Skeletal muscle satellite cell (primary cell): Measurements from ENCODE around the gene SH2D7.

Experiments
- H3K27me3 ChIP-seq: 2 replicates; pipeline ENCODE4 v1.7.0; 2013; ENCODE audit warnings: low read length; ENCODE audit not compliant: control insufficient read depth, insufficient read depth
- H3K36me3 ChIP-seq: 2 replicates; pipeline ENCODE4 v1.7.0; 2013; ENCODE audit warnings: mild to moderate bottlenecking, control low read depth, low read length; ENCODE audit not compliant: insufficient read depth
- H3K4me1 ChIP-seq: 2 replicates; pipeline ENCODE4 v1.7.0; 2013; ENCODE audit warnings: low read length; ENCODE audit not compliant: control insufficient read depth, insufficient read depth
- H3K4me2 ChIP-seq: 2 replicates; pipeline ENCODE4 v1.7.0; 2013; ENCODE audit warnings: mild to moderate bottlenecking, low read length
- H3K4me3 ChIP-seq: 2 replicates; pipeline ENCODE4 v1.7.0; 2013; ENCODE audit warnings: low read length
- H3K9ac ChIP-seq: 2 replicates; pipeline ENCODE4 v1.7.0; 2013; ENCODE audit warnings: mild to moderate bottlenecking, low read depth, low read length, moderate library complexity
- H3K9me3 ChIP-seq: replicated peaks from 2 replicates; pipeline ENCODE4 v1.7.0; 2013; ENCODE audit warnings: mild to moderate bottlenecking, control low read depth, low read length

Gene SH2D7

GRCh38 chr15:78082743-78083110 lies 9.6 kb upstream of the SH2D7 start:
- Histone ChIP-seq H3K36me3 (no peaks in the 10 kb centered on the region), H3K27me3 (no peaks in the 10 kb centered on the region), H3K4me2 (no peak overlapping the region), H3K4me1 (peaks cover 4% of the 10 kb centered on the region), H3K9ac (no peak overlapping the region), H3K9me3 (no peaks in the 10 kb centered on the region), H3K4me3 (no peak overlapping the region)

- Histone ChIP-seq H3K36me3 (no peaks in the 10 kb centered on the region), H3K4me1 (no peaks in the 10 kb centered on the region), H3K4me2 (no peak overlapping the region), H3K9ac (no peak overlapping the region), H3K4me3 (no peak overlapping the region), H3K9me3 (no peaks in the 10 kb centered on the region), H3K27me3 (no peaks in the 10 kb centered on the region)
These were observed 9.2 kb upstream of the SH2D7 start for GRCh38 chr15:78083186-78083585.

- Histone ChIP-seq H3K27me3 (no peaks in the 10 kb centered on the region), H3K4me2 (no peak overlapping the region), H3K4me3 (no peak overlapping the region), H3K4me1 (no peaks in the 10 kb centered on the region), H3K9ac (no peak overlapping the region), H3K36me3 (no peaks in the 10 kb centered on the region), H3K9me3 (no peaks in the 10 kb centered on the region)
These were observed 8.5 kb upstream of the SH2D7 start for GRCh38 chr15:78083687-78084448.

GRCh38 chr15:78084449-78084750 lies 8.0 kb upstream of the SH2D7 start:
- no peaks in the 10 kb centered on the region for H3K4me1 ChIP-seq
- no peaks in the 10 kb centered on the region for H3K9me3 ChIP-seq
- H3K27me3 ChIP-seq, result no peaks in the 10 kb centered on the region
- H3K4me2 ChIP-seq, result no peak overlapping the region
- no peak overlapping the region for H3K9ac ChIP-seq
- H3K4me3 ChIP-seq, result no peak overlapping the region
- no peaks in the 10 kb centered on the region for H3K36me3 ChIP-seq

GRCh38 chr15:78085928-78086327 lies 6.4 kb upstream of the SH2D7 start:
- H3K4me1 ChIP-seq, result no peaks in the 10 kb centered on the region

GRCh38 chr15:78087951-78088772 lies 4.2 kb upstream of the SH2D7 start:
- H3K36me3 ChIP-seq, result no peaks in the 10 kb centered on the region
- no peak overlapping the region for H3K4me2 ChIP-seq
- peaks cover 11% of the 10 kb centered on the region for H3K27me3 ChIP-seq
- no peak overlapping the region for H3K9ac ChIP-seq
- H3K4me1 ChIP-seq, result peaks cover 8% of the 10 kb centered on the region
- H3K9me3 ChIP-seq, result no peaks in the 10 kb centered on the region
- H3K4me3 ChIP-seq, result no peak overlapping the region

More at GRCh38 chr15:78085928-78086327, 6.4 kb upstream of the SH2D7 start:
- Histone ChIP-seq H3K9me3 (no peaks in the 10 kb centered on the region), H3K36me3 (no peaks in the 10 kb centered on the region), H3K4me2 (no peak overlapping the region), H3K4me3 (no peak overlapping the region), H3K27me3 (peaks cover 9% of the 10 kb centered on the region), H3K9ac (no peak overlapping the region)

- peaks cover 13% of the 10 kb centered on the region for H3K4me1 ChIP-seq
- no peak overlapping the region for H3K4me3 ChIP-seq
- peaks cover 11% of the 10 kb centered on the region for H3K27me3 ChIP-seq
- H3K4me2 ChIP-seq, result no peak overlapping the region
- no peak overlapping the region for H3K9ac ChIP-seq
- no peaks in the 10 kb centered on the region for H3K9me3 ChIP-seq
- no peaks in the 10 kb centered on the region for H3K36me3 ChIP-seq
These were observed 3.6 kb upstream of the SH2D7 start for GRCh38 chr15:78088773-78089080.

- Histone ChIP-seq H3K36me3 (no peaks in the 10 kb centered on the region), H3K9me3 (no peaks in the 10 kb centered on the region), H3K4me2 (no peak overlapping the region), H3K27me3 (peaks cover 11% of the 10 kb centered on the region), H3K9ac (no peak overlapping the region), H3K4me1 (peaks cover 15% of the 10 kb centered on the region), H3K4me3 (no peak overlapping the region)
These were observed 1.8 kb upstream of the SH2D7 start for GRCh38 chr15:78090422-78091063.

- Histone ChIP-seq H3K27me3 (peaks cover 11% of the 10 kb centered on the region), H3K9ac (no peak overlapping the region)
These were observed 1.1 kb downstream of the SH2D7 start for GRCh38 chr15:78093242-78094020.

GRCh38 chr15:78097667-78098066 lies 5.3 kb downstream of the SH2D7 start:
- Histone ChIP-seq H3K4me2 (no peak overlapping the region), H3K4me3 (no peak overlapping the region), H3K9ac (no peak overlapping the region), H3K36me3 (no peaks in the 10 kb centered on the region), H3K4me1 (peaks cover 12% of the 10 kb centered on the region), H3K9me3 (no peaks in the 10 kb centered on the region), H3K27me3 (no peaks in the 10 kb centered on the region)

More at GRCh38 chr15:78093242-78094020, 1.1 kb downstream of the SH2D7 start:
- peak overlapping the region; percentile 26 for H3K4me2 ChIP-seq
- H3K4me1 ChIP-seq, result peaks cover 15% of the 10 kb centered on the region
- no peaks in the 10 kb centered on the region for H3K36me3 ChIP-seq
- H3K9me3 ChIP-seq, result no peaks in the 10 kb centered on the region
- H3K4me3 ChIP-seq, result no peak overlapping the region

- H3K4me3 ChIP-seq, result no peak overlapping the region
- no peak overlapping the region for H3K9ac ChIP-seq
- H3K4me2 ChIP-seq, result no peak overlapping the region
- H3K9me3 ChIP-seq, result no peaks in the 10 kb centered on the region
- H3K4me1 ChIP-seq, result peaks cover 6% of the 10 kb centered on the region
- H3K36me3 ChIP-seq, result no peaks in the 10 kb centered on the region
- H3K27me3 ChIP-seq, result no peaks in the 10 kb centered on the region
These were observed 5.9 kb downstream of the SH2D7 start for GRCh38 chr15:78098131-78098755.
